NCI-H510A (cell line): Measurements from ENCODE around the gene NRF1.
"Not testable (repeated sequence)": the region's sequence is repeated elsewhere in the genome, so short reads cannot be mapped to it uniquely, and the experiment has no call there.

ENCODE experiments used
- DNase-seq: peaks from one replicate; lab custom pipeline; 2025; lab: John Stamatoyannopoulos, UW

NRF1 gene

GRCh38 chr7:129649128-129649690 lies 37.7 kb downstream of the NRF1 start:
- no peak for DNase-seq

DNA sequence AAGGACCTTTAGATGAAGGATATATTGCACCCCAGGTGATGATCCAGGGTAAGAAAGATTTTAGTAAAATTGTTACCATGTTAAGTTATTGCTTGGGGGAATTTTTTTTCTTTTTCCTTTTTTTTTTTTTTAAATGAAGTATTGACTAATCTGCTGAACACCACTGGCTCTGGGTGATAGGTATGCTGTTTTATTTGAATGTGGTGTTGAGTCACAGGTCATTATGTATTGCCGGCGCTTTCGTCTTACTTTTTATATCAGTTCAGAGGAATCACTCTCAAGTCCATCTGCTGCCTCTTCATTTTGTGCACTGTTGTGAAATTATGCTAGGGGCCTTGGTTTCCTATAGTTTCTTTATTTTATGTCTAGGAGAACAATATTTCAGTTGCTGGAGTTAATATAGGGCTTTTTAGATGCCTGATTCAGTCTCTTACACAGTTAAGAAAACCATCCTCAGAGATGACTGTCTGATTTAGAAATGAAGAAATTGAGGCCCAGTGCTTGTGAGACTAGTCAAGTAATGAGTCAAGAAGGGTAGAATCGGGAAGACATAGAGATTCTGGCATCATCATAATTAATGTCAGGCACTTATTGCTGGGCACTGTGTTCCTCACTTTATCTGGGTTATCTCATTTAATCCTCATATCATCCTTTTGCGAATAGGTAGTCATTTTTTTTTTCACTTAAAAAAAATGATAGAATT lies 38.7 kb downstream of the NRF1 start:
- DNase-seq, result no peak

GRCh38 chr7:129652914-129653313 lies 41.4 kb downstream of the NRF1 start:
- DNase-seq, result no peak

GRCh38 chr7:129655811-129656210 lies 44.3 kb downstream of the NRF1 start:
- DNase-seq, result no peak

- DNase-seq, result no peak
Measured at GRCh38 chr7:129657363-129657762, 45.8 kb downstream of the NRF1 start.

- DNase-seq, result not testable (repeated sequence)
Measured at GRCh38 chr7:129659907-129660306, 48.4 kb downstream of the NRF1 start.

GRCh38 chr7:129661645-129662182 lies 50.2 kb downstream of the NRF1 start:
- DNase-seq, result no peak

DNA sequence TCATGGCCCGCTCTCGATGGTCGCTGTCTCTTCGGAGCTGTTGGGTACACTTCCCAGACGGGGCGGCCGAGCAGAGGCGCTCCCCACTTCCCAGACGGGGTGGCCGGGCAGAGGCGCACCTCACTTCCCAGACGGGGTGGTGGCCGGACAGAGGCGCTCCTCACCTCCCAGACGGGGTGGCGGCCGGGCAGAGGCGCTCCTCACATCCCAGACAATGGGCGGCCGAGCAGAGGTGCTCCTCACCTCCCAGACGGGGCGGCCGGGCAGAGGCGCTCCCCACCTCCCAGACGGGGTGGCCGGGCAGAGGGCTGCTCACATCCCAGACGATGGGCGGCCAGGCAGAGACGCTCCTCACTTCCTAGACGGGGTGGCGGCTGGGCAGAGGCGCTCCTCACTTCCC lies 51.7 kb downstream of the NRF1 start:
- DNase-seq, result not testable (repeated sequence)

GRCh38 chr7:129664029-129665012 lies 52.8 kb downstream of the NRF1 start:
- DNase-seq, result no peak

DNA sequence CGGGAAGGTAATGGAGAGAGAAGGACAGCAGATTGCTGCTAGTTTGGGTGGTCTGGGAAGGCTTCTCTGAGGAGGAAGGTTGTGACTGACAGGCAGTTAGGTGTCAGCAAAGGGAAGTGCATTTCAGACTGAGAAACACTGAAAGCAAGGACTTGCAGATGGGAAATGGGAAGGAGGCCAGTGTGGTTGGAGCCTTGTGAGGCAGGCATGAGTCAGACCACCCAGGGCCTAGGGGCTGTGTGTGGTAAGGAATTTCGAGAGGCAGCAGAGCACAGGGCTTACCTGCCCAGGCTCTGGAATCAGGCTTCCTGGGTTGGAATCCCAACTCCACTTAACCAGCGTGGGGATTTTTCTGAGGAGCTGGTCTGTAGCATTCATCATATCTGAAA lies 53.5 kb downstream of the NRF1 start:
- DNase-seq, result no peak

GRCh38 chr7:129667116-129667515 lies 55.6 kb downstream of the NRF1 start:
- no peak for DNase-seq

DNA sequence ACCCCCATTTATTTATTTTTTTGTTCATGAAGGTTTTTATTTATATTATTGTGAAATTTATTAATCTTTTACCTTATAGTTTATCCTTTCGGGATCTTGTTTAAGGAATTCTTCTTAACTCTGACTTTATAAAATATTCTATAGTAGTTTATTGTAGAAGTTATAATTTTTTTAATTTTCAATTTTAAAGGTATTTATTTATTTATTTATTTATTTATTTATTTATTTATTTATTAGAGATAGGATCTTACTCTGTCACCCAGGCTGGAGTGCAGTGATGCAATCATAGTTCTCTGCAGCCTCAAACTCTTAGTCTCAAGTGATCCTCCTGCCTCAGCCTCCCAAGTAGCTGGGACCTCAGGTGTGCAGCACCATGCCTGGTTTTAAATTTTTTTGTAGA lies 56.0 kb downstream of the NRF1 start:
- no peak for DNase-seq

- DNase-seq, result no peak
Measured at GRCh38 chr7:129669901-129670300, 58.4 kb downstream of the NRF1 start.

GRCh38 chr7:129670656-129671055 lies 59.1 kb downstream of the NRF1 start:
- no peak for DNase-seq

DNA sequence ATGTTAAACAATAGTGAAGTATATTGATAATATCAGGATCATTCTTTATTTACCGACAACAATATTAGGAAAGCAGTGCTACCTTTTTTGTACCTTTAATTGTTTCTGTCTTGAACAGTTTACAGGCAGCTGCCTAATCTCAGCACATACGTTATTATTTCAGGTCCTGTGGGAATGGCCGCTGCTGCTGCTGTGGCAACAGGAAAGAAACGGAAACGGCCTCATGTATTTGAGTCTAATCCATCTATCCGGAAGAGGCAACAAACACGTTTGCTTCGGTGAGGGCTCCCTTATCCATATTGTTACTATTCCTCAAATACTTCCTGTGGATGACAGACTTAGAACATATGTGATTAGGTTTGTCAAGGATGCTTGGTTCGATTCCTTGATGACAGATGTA lies 59.7 kb downstream of the NRF1 start:
- no peak for DNase-seq

- DNase-seq, result not testable (repeated sequence)
Measured at GRCh38 chr7:129674475-129674874, 63.0 kb downstream of the NRF1 start.

GRCh38 chr7:129675521-129675920 lies 64.0 kb downstream of the NRF1 start:
- no peak for DNase-seq

DNA sequence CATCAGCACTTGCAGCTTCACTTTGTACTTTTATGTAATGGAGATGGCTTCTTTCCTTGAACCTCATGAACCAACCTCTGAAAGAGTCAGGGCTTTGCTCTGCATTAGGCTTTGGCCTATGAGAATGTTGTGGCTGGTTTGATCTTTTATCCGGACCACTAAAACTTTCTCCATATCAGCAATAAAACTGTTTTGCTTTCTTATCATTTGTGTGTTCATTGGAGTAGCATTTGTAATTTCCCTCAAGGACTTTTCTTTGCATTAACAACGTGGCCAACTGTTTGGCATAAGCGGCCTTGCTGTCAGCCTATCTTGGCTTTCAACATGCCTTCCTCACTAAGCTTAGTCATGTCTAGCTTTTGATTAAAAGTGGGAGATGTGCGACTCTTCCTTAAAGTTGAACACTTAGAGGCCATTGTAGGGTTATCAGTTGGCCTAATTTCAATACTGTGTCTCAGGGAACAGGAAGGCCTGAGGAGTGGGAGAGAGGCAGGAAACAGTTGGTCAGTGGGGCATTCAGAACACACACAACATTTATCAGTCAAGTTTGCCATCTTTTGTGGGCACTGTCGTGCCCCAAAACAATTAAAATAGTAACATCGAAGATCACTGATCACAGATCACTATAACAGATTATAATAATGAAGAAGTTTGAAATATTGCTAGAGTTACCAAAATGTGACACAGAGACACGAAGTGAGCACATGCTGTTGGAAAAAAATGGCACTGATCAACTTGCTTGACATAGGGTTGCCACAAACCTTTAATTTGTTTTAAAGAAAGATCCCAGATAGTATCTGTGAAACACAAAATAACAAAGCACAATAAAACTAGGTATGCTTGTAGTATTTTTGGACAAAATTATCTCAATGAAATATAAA lies 64.7 kb downstream of the NRF1 start:
- no peak for DNase-seq

- no peak for DNase-seq
Measured at GRCh38 chr7:129677796-129678195, 66.3 kb downstream of the NRF1 start.

DNA sequence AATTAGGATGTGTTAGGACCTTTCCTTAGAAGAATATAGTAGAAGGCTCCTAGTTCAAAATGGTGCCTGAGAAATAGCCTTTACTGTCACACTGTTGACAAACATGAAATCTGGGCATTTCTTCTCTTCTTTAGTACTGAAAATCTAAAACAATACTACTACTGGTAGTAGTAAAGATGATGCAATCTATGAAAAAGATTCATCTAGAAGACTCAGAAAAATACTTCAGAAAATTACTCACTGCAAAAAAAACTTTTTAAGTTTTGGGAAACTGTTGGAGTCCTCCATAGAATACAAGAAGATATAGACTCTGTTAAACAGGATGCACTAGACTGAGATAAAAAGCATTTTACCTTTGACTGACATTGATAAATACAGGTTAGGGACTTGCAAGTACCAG lies 67.1 kb downstream of the NRF1 start:
- no peak for DNase-seq

DNA sequence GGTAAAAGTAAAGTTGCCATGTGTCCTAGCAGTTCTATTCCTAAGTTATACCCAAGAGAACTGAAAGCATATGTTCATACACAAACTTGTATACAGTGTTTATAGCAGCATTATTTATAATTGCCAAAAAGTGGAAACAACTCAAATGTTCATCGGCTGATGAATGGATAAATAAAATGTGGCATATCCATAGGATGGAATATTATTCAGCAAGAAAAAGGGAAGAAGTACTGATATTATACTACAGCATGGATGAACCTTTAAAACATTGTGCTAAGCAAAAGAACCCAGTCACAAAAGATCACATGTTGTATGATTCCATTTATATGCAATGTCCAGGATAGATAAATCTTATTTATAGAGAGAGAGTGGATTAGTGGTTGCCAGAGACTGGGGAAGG lies 68.9 kb downstream of the NRF1 start:
- DNase-seq, result no peak

GRCh38 chr7:129684777-129685176 lies 73.3 kb downstream of the NRF1 start:
- DNase-seq, result no peak
